Astrocyte of the cerebellum (primary cell): ENCODE results near the gene TMEM270.

Experiments used
- DNase-seq: peaks from one replicate; pipeline ENCODE4 v3.0.0-alpha.2; 2011; ENCODE audit warnings: low read depth
- H3K4me3 ChIP-seq: 2 replicates; pipeline ENCODE4 v1.5.1; 2011; ENCODE audit warnings: mild to moderate bottlenecking, low read depth, low read length, moderate library complexity
- CTCF ChIP-seq: IDR thresholded peaks from 2 replicates; pipeline ENCODE4 v1.5.1; 2012; ENCODE audit warnings: low read length, low read depth, moderate library complexity, mild to moderate bottlenecking; ENCODE audit errors: missing control alignments
- in situ Hi-C: cut with HindIII; loops from 2 replicates; pipeline ENCODE4 v1.10.0; 2017; ENCODE audit warnings: low sequenced_read_pairs

TMEM270 gene

GRCh38 chr7:73909996-73910395, 49.0 kb downstream of the TMEM270 start:
- in situ Hi-C loops: no loop called here
- H3K4me3 ChIP-seq: no peak overlapping the region
- no peak for DNase-seq
- no peak for TF ChIP-seq CTCF

DNA sequence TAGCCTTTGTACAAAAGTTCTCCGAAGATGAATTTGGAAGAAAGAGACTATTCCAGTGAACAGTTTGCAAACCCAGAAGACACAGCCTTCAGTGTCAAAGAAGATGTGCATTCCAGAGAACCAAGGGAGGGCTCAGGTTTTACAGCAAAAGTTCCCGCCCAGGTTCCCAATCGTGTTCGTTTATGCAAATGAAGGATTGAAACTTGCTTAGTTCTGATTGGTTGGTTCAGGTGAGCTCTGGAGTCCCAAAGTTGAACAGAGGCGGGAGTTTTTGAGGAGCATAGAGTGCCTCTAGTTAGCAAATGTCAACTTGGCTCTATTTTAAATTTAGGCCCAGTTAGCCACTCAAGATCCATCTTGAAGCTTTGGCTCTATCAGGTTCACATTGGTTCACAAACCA, 51.3 kb downstream of the TMEM270 start:
- in situ Hi-C loops: no loop called here
- no peak for DNase-seq
- no peak for TF ChIP-seq CTCF

More for the DNA sequence above, 51.3 kb downstream of the TMEM270 start:
- no peak overlapping the region for H3K4me3 ChIP-seq
